H1 (cell line): ENCODE measurements around the gene RPL26. TPM values are rescaled to one million over a fixed set of nuclear protein-coding genes. Genes with fewer than 3 reads are reported as not detected.

Source experiments
- ATF3 ChIP-seq: IDR thresholded peaks from 2 replicates; pipeline ENCODE4 v1.6.1; 2011; ENCODE audit warnings: low read depth, mild to moderate bottlenecking, low read length; ENCODE audit not compliant: insufficient read depth
- RXRA ChIP-seq: IDR thresholded peaks from 2 replicates; pipeline ENCODE4 v1.6.1; 2011; ENCODE audit warnings: low read depth, mild to moderate bottlenecking, low read length, moderate library complexity; ENCODE audit not compliant: insufficient read depth
- polyA plus RNA-seq, 7 experiments: library from polyadenylated mRNA; depleted of rRNA in 3 of 7; stranded (reverse) in 5 of 7; unstranded in 2 of 7; fragments of >200 nt in 5 of 7; fragments of 200-250 nt in 2 of 7; gene quantifications; 1 replicate in 5 of 7; 2 replicates in 1 of 7; 4 replicates in 1 of 7; pipeline versions ENCODE4 v1.2.1 to v1.2.3, GENCODE V29; 2011 to 2013; ENCODE audit warnings: missing spikeins in 2 of 7, mixed read lengths in 2 of 7
- total RNA-seq: library from RNA; stranded (reverse); fragmentation: NEBNext Ultra II Directional; extraction: Animal tissue kit (Norgen Biotek cat#: 25700); gene quantifications from 2 replicates; pipeline ENCODE4 v1.2.1, GENCODE V29; 2021

Gene RPL26
- total and polyA plus RNA-seq, 2 of the 8 experiments (the other 6 are each of a cell fraction or from before 2014, with no cell fraction given): 1,963 to 2,554 TPM

- no peak for TF ChIP-seq ATF3
- TF ChIP-seq RXRA: no peak
These were observed 30.9 kb upstream of the RPL26 start (continued) for GRCh38 chr17:8413938-8414337.
